KBM-7 (cell line): ENCODE measurements around the gene LGALS9C.
"Not testable (repeated sequence)": the region's sequence is repeated elsewhere in the genome, so short reads cannot be mapped to it uniquely, and the experiment has no call there.

Experiments used
- DNase-seq: peaks from one replicate; pipeline ENCODE4 v3.0.0-alpha.2; 2015
- in situ Hi-C: fragments of 300-500 bp; cut with MboI; formaldehyde crosslinking; loops from 2 replicates; pipeline ENCODE4 v1.14.3; 2020; ENCODE audit warnings: low sequenced_read_pairs, low pct_unique_long_range_greater_than_20kb, mixed read lengths

The LGALS9C gene

GRCh38 chr17:18476508-18477308 lies at the start of gene LGALS9C:
LGALS9C (plus strand) TSS chr17:18476789; CDS start chr17:18476855, 66 bp downstream.
- DNase-seq, result peak; percentile 20

GRCh38 chr17:18432206-18432605 lies 44.4 kb upstream of the LGALS9C start:
- DNase-seq, in situ Hi-C loops: not testable (repeated sequence)

More at GRCh38 chr17:18476508-18477308, at the start of gene LGALS9C:
- in situ Hi-C loops, result not testable (repeated sequence)

- in situ Hi-C loops, DNase-seq: not testable (repeated sequence)
Observed at GRCh38 chr17:18439465-18439870, 37.1 kb upstream of the LGALS9C start.

DNA sequence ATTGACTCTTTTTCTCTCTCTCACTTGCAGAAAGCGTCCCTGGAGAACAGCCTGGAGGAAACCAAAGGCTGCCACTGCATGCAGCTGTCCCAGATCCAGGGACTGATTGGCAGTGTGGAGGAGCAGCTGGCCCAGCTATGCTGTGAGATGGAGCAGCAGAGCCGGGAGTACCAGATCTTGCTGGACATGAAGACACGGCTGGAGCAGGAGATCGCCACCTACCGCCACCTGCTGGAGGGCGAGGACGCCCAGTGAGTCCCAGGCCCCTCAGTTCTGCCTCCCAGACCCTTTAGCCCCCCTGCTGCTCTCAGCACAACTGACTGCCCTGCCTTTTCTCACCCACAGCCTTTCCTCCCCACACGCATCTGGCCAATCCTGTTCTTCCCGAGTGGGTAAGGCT lies 34.5 kb upstream of the LGALS9C start:
- in situ Hi-C loops, DNase-seq: not testable (repeated sequence)

DNA sequence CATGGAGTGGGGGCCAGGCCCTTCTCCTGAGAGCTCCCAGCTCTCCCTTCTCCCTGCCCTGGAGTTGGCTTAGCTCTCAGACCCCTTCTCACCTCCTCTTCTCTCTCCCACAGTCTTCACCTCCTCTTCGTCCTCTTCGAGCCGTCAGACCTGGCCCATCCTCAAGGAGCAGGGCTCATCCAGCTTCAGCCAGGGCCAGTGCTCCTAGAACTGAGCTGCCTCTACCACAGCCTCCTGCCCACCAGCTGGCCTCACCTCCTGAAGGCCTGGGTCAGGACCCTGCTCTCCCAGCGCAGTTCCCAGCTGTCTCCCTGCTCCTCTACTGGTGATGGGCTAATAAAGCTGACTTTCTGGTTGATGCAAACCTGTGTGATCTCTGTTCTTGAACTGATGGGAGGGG lies 34.1 kb upstream of the LGALS9C start:
- DNase-seq, in situ Hi-C loops: not testable (repeated sequence)

DNA sequence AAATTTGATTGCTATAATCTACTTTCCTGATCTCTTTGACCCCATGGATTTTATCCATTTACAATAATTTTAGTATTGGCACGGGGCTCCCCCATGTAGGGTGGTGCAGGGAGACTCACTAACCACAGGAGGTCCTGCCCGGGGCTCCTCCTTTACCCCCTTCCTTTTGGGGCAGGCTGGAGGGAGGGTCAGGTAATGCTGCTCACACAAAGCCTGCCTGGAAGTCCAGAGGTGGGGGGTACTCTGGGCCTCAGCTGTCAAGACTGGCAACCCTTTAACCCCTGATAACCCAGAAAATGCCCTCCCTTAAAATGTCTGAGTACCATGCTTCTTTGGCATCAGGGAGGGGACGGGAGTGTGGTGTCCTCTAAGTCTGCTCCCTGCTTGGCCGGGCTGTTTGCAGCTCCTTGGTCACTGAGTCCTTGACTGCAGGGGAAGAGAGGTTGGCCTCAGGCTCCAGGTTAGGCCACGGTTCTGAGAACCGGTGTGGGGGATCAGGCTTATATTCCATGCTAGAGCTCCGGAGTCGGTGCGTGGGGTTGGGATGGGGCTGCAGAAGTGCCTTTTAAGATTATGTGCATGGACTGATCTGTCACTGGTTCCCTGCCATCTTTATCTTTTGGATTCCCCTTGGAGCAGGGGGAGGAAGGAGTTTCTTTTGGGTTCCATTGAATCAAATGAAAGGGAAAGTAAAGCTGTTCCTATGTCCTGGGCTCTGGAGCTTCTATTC lies 28.9 kb upstream of the LGALS9C start:
- in situ Hi-C loops, result not testable (repeated sequence)

DNA sequence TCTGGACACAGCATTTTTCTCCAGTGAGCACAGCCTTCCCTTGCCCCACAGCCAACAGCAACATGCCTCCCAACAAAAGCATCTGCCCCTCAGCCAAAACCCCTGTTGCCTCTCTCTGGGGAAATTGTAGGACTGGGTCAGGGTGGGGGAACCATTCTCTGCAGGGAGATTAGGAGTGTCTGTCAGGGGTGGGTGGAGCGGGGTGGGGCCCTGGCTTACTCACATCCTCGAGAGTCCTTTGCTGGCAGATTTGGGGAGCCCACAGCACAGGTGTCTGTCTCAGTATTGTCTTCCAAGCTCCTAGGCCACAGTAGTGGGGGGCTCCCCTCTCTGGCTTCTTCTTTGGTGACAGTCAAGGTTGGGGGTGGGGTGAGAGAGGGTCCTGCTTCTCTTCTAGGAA lies 28.3 kb upstream of the LGALS9C start:
- in situ Hi-C loops, DNase-seq: not testable (repeated sequence)

More for the DNA sequence above, 28.9 kb upstream of the LGALS9C start:
- DNase-seq, result not testable (repeated sequence)

- DNase-seq, in situ Hi-C loops: not testable (repeated sequence)
Observed at GRCh38 chr17:18449833-18450232, 26.8 kb upstream of the LGALS9C start.

DNA sequence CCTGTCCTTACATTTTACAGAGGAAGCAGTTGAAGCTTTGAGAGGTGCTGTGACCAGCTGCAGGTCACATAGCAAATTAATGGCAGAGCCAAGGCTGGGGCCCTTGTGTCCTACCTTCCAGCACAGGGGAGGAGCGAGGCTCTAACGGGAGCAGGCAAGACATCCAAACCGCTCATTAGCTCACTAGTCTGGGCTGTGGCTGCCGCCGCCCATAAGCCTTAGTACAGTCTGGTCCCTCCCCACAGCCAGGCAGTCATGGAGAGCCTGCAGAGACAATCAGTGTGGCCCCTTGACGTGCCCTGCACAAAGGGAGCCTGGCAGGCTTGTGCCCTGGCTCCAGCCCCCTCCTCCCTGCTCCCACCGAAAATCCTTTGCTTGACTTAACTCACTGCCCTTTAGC lies 25.6 kb upstream of the LGALS9C start:
- in situ Hi-C loops, DNase-seq: not testable (repeated sequence)

- DNase-seq, in situ Hi-C loops: not testable (repeated sequence)
Observed at GRCh38 chr17:18451969-18452368, 24.6 kb upstream of the LGALS9C start.

GRCh38 chr17:18459035-18459434 lies 17.6 kb upstream of the LGALS9C start:
- in situ Hi-C loops, DNase-seq: not testable (repeated sequence)

- DNase-seq, in situ Hi-C loops: not testable (repeated sequence)
Observed at GRCh38 chr17:18463831-18464502, 12.6 kb upstream of the LGALS9C start.

GRCh38 chr17:18466250-18466983 lies 10.2 kb upstream of the LGALS9C start:
- DNase-seq, in situ Hi-C loops: not testable (repeated sequence)

DNA sequence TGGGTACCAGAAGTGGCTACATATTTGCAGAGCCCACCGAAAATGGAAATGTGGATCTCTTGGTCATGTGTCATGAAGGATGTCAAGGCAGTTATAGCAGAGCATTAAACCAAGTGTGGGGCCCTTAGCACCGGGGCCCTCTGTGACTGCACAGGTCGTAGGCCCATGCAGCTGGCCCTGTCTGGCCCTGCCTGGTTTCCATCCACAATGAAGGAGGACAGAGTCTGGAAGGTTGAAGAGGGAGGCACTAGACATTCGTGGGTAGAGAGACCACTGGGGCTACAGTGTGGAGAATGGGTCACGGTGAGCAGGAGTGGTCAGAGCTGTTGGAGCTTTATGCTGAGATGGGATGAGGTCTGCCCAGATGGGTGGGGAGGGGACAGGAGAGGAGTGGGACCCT lies 9.6 kb upstream of the LGALS9C start:
- in situ Hi-C loops, DNase-seq: not testable (repeated sequence)

DNA sequence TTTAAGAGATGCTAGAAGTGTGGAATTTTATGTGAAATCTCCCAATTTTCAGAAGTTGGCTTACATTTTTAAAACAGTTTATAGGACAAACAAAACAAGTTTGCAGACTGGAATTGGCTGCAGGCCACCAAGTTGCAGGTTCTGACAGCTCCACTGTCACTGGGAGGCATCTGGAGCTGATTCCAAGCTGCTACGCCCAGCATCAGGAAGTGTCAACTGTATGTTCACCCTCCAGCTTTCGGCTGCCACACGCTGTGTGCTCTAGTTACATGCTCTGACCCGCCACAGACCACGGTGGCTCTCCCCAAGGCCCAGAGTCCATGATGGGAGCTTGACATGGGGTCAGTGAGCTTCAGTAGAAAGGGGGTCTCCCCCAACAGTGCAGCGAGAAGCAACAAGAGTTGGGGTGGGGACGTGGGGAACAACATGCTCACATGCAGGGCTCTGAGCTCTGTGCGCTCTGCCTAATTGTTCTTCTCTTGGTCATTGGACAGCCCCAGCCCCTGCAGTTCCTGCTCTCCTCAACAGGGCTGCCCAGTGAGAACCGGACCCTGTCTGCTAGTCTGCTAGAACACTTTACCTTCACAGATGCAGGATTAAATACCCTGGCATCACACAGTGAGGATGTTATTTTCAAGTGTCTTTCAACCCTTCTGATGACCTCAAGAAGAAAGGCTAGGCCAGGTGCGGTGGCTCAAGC lies 8.0 kb upstream of the LGALS9C start:
- in situ Hi-C loops, DNase-seq: not testable (repeated sequence)

GRCh38 chr17:18469837-18470236 lies 6.8 kb upstream of the LGALS9C start:
- in situ Hi-C loops, DNase-seq: not testable (repeated sequence)

GRCh38 chr17:18470345-18470930 lies 6.2 kb upstream of the LGALS9C start:
- in situ Hi-C loops, DNase-seq: not testable (repeated sequence)

DNA sequence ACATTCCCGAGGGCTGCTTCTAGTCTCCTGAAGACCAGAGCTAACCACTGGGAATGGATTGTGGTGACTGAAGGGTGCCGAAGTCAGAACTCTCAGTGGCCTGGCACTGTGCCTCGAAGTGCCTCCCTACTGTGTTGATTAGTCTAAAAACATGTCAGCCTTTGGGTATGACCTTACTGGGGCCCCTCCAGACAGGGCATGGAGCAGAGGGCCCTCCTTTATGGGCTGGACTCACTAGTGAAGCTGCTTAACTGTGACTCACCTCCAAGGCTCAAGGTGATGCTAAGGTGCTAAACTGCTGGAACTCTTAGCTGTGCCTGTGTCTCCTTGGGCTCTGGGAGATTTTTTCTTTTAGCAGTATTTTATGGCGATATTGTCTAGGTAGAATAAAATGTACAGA lies 2.6 kb upstream of the LGALS9C start:
- DNase-seq, in situ Hi-C loops: not testable (repeated sequence)
